IPS-20b (cell line): Measurements from ENCODE around the gene PPP1R9B.

Experiments
- H3K27ac ChIP-seq: one replicate; pipeline ENCODE4 v1.5.1; 2013; ENCODE audit warnings: low read length
- H3K27me3 ChIP-seq: 2 replicates; pipeline ENCODE4 v1.6.1; 2013; ENCODE audit warnings: mild to moderate bottlenecking, low read length, inconsistent platforms; ENCODE audit not compliant: insufficient read depth
- H3K36me3 ChIP-seq: 2 replicates; pipeline ENCODE4 v1.6.1; 2013; ENCODE audit warnings: low read depth, mild to moderate bottlenecking, inconsistent platforms, low read length, moderate library complexity; ENCODE audit not compliant: insufficient read depth
- H3K4me1 ChIP-seq: 2 replicates; pipeline ENCODE4 v1.6.1; 2013; ENCODE audit warnings: mild to moderate bottlenecking, control low read depth, inconsistent platforms, low read length, moderate library complexity; ENCODE audit not compliant: insufficient read depth
- H3K4me3 ChIP-seq: 2 replicates; pipeline ENCODE4 v1.5.1; 2013; ENCODE audit warnings: mild to moderate bottlenecking, low read length, inconsistent platforms
- H3K9ac ChIP-seq: 2 replicates; pipeline ENCODE4 v1.6.1; 2013; ENCODE audit warnings: low read depth, mild to moderate bottlenecking, inconsistent platforms, low read length, moderate library complexity
- H3K9me3 ChIP-seq: 2 replicates; pipeline ENCODE4 v1.6.1; 2013; ENCODE audit warnings: mild to moderate bottlenecking, low read depth, low read length, inconsistent platforms; ENCODE audit not compliant: insufficient read depth

PPP1R9B gene

DNA sequence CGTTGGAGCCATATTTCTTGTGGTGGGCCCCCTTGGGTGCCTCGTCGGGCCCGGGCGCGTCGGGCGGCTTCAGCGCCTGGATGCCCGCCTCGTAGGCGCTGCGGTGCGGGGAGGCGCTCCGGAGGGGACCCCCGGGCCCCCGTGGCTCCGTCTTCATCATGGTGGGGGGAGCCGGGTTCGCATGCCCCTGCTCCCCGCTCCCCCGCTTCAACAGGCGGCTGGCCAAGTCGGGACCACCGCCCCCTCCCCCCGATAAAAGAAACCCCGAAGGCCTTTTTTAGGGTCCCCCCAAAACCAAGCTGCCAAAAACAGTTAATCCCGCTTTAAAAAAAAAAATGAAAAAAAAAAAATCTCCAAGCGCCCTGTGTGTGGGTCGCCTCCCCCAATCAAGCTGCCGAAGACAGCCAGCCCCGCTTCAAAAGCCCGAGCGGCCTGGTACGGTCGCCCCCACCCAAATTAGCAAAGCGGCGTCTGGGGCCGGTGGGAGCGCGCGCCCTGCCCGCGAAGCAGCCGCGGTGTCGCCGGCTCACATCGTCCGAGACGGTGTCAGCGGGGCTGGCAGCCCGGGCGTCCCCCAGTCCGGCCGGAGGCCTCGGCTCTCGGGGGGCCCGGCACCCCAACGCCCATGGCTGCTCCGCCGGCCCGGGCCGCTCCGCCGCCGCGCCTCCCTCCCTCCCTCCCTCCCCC lies at the start of gene PPP1R9B:
PPP1R9B (minus strand) TSS at position 324 of the 687 bp plus-strand sequence; CDS start at position 160, 164 bp downstream.
- peaks cover 16% of the 10 kb centered on the region; the same call in 1 of the 2 replicates for H3K4me1 ChIP-seq
- H3K27ac ChIP-seq, result no peak within 1 kb of the TSS
- no peaks in the 10 kb centered on the region for H3K36me3 ChIP-seq
- H3K27me3 ChIP-seq, result peaks cover 17% of the 10 kb centered on the region
- no peaks in the 10 kb centered on the region for H3K9me3 ChIP-seq
- H3K9ac ChIP-seq, result peak within 1 kb of the TSS; percentile 46; the same call in 1 of the 2 replicates
- peak within 1 kb of the TSS; percentile 68 for H3K4me3 ChIP-seq

DNA sequence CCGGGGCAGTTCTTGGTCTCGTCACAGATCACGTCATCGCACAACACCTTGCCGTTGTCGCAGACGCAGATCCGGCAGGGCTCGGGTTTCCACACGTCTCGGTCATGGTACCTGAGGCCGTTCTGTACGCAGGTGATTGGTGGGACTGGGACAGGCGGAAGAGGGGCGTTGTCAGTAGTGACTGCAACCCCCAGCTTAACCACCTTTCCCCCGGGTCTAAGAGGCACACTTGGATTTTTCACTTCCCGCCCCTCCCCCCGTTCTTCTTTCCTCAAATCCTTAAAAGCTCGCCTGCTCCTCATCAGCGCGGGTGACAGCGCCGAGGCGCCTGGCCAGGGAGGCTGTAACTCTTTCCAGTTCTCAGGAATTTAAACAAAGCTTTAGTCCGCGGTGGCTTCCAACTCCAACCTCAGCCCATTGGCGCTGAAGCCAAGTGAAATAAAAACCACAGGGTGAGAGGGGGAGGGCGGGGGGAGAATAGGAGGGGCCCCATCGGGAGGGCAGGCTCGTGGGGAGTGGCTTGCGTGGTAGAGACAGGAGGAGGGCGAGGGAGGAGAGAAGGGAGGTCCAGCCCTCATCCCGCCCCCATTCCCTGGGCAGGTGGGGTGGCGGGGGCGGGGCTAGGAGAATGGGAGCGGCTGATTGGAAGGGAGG lies 49.5 kb upstream of the PPP1R9B start:
- H3K36me3 ChIP-seq, result peaks cover 30% of the 10 kb centered on the region
- peaks cover 45% of the 10 kb centered on the region for H3K27me3 ChIP-seq
- H3K27ac ChIP-seq, result no peak overlapping the region
- no peaks in the 10 kb centered on the region; the same call in 1 of the 2 replicates for H3K4me1 ChIP-seq
- H3K9me3 ChIP-seq, result no peaks in the 10 kb centered on the region
- peak overlapping the region; percentile 73 for H3K4me3 ChIP-seq
- H3K9ac ChIP-seq, result peak overlapping the region; percentile 32; the same call in 1 of the 2 replicates

GRCh38 chr17:50199211-50199802 lies 48.8 kb upstream of the PPP1R9B start:
- no peak overlapping the region for H3K27ac ChIP-seq
- H3K36me3 ChIP-seq, result peaks cover 32% of the 10 kb centered on the region
- no peaks in the 10 kb centered on the region for H3K9me3 ChIP-seq
- H3K9ac ChIP-seq, result no peak overlapping the region; the same call in 1 of the 2 replicates
- peaks cover 39% of the 10 kb centered on the region for H3K27me3 ChIP-seq
- no peaks in the 10 kb centered on the region; the same call in 1 of the 2 replicates for H3K4me1 ChIP-seq
- peak overlapping the region; percentile 73 for H3K4me3 ChIP-seq

DNA sequence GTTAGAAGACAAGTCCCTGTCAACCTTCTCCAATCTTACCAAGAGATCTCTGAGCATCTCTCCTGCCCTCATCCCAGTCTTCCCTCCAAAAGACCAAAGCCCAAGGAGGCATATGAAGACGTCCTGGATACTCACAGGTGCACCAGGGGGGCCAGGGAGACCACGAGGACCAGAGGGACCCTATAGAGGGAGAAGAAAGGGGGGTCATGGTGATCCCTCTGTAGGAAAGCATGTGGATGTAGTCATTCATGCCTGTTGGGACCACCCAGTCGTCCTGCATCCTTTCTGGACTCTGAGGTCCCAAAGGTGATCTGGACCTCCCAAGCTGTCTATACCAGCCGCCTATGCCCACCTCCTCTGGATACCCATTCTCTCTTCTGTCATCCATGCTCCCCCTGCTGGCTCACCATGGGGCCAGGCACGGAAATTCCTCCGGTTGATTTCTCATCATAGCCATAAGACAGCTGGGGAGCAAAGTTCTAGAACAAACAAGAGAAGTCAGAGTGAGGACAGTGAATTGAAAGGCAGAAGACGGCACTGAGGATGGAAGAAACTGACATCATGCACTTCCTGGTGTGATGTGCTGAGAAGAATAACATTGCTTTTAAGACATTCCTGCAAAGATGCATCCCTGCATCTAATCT lies 47.7 kb upstream of the PPP1R9B start:
- no peaks in the 10 kb centered on the region for H3K9me3 ChIP-seq
- no peak overlapping the region for H3K9ac ChIP-seq
- peaks cover 30% of the 10 kb centered on the region for H3K27me3 ChIP-seq
- H3K36me3 ChIP-seq, result peaks cover 40% of the 10 kb centered on the region
- H3K4me3 ChIP-seq, result no peak overlapping the region
- H3K27ac ChIP-seq, result no peak overlapping the region
- H3K4me1 ChIP-seq, result no peaks in the 10 kb centered on the region; the same call in 1 of the 2 replicates

GRCh38 chr17:50196826-50197225 lies 46.3 kb upstream of the PPP1R9B start:
- Histone ChIP-seq H3K27me3 (peaks cover 18% of the 10 kb centered on the region), H3K4me3 (no peak overlapping the region), H3K9ac (no peak overlapping the region), H3K9me3 (no peaks in the 10 kb centered on the region), H3K36me3 (peaks cover 52% of the 10 kb centered on the region), H3K27ac (no peak overlapping the region), H3K4me1 (no peaks in the 10 kb centered on the region; the same call in 1 of the 2 replicates)

- peaks cover 10% of the 10 kb centered on the region for H3K27me3 ChIP-seq
- no peak overlapping the region for H3K27ac ChIP-seq
- no peaks in the 10 kb centered on the region for H3K9me3 ChIP-seq
- no peak overlapping the region for H3K4me3 ChIP-seq
- H3K4me1 ChIP-seq, result no peaks in the 10 kb centered on the region
- H3K36me3 ChIP-seq, result peaks cover 55% of the 10 kb centered on the region
- H3K9ac ChIP-seq, result no peak overlapping the region
Measured at GRCh38 chr17:50196036-50196435, 45.6 kb upstream of the PPP1R9B start.

DNA sequence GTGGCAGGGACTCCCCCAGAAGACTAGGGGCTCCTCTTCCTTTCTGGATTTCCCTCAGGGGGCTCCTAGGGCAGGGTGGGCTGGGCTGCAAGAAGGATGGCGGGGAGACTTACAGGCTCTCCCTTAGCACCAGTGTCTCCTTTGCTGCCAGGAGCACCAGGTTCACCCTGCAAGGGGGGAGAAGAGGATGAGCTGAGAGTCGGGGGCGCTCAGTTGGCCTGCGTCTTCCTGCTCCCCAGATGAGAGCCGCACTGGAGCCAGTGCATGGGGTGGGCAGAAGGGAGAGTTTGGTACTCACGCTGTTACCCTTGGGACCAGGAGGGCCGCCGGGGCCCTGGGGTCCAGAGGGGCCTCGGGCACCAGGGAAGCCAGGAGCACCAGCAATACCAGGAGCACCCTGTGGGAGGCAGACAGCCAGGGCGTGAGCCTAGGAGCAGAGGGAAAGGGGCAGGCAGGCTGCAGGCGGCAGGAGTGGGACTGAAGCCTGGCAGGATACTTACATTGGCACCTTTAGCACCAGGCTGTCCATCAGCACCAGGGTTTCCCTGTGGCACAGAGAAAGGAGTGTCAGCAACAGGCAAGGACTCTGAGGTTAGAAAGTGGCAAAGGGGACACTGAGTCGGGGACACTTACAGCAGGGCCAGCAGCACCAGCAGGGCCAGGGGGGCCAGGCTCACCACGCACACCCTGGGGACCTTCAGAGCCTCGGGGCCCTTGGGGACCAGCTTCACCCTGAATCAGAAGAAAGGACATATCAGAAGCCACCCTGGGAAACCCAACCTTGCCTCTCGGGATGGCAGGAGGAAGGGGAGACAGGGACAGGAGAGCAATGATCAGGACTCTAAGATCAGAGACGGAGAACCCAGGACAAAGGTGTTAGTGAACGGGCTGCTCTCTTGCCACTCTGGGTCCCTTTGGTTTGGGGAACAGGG lies 44.7 kb upstream of the PPP1R9B start:
- Histone ChIP-seq H3K27me3 (peaks cover 6% of the 10 kb centered on the region; the same call in 1 of the 2 replicates), H3K4me1 (no peaks in the 10 kb centered on the region), H3K9ac (no peak overlapping the region), H3K27ac (no peak overlapping the region), H3K9me3 (no peaks in the 10 kb centered on the region), H3K4me3 (no peak overlapping the region), H3K36me3 (peaks cover 61% of the 10 kb centered on the region)

DNA sequence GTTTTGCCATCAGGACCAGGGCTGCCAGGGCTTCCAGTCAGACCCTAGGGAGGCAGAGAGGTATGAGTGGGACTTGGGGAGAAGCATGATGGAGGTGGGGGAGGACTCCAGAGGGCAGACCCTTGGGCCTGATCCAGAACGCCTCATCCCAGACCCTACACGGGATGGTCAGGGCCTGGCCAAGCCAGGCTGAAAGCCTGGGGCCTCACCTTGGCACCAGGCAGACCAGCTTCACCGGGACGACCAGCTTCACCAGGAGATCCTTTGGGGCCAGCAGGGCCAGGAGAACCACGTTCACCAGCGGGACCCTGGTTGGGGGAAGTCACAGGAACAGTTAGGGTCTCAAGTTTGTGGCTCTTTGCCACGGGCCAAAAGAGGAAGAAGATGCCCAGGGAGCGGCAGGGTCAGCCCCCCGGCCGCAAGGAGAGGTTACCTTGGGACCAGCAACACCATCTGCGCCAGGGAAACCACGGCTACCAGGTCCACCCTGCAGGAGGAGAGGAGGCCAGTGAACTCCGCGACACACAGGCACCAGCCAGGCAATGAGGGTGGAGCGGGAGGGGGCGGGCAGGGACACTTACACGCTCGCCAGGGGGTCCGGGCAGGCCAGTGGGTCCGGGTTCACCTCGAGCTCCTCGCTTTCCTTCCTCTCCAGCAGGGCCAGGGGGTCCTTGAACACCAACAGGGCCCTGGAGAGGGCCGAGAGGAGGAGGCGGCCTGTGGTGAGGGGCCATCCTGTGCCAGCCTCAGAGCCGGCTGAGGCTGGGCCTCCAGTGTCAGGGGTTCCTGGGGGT lies 43.9 kb upstream of the PPP1R9B start:
- H3K36me3 ChIP-seq, result peaks cover 65% of the 10 kb centered on the region
- no peak overlapping the region for H3K4me3 ChIP-seq
- H3K27ac ChIP-seq, result no peak overlapping the region
- peaks cover 6% of the 10 kb centered on the region; the same call in 1 of the 2 replicates for H3K27me3 ChIP-seq
- no peak overlapping the region for H3K9ac ChIP-seq
- no peaks in the 10 kb centered on the region for H3K4me1 ChIP-seq
- no peaks in the 10 kb centered on the region for H3K9me3 ChIP-seq

- H3K4me3 ChIP-seq, result no peak overlapping the region
- no peaks in the 10 kb centered on the region for H3K9me3 ChIP-seq
- H3K9ac ChIP-seq, result no peak overlapping the region
- H3K4me1 ChIP-seq, result no peaks in the 10 kb centered on the region
- H3K27me3 ChIP-seq, result no peaks in the 10 kb centered on the region
- peaks cover 72% of the 10 kb centered on the region for H3K36me3 ChIP-seq
- no peak overlapping the region for H3K27ac ChIP-seq
Measured at GRCh38 chr17:50192618-50193291, 42.3 kb upstream of the PPP1R9B start.

- no peaks in the 10 kb centered on the region for H3K4me1 ChIP-seq
- no peak overlapping the region for H3K9ac ChIP-seq
- H3K4me3 ChIP-seq, result no peak overlapping the region
- H3K9me3 ChIP-seq, result no peaks in the 10 kb centered on the region
- H3K27me3 ChIP-seq, result no peaks in the 10 kb centered on the region
- no peak overlapping the region for H3K27ac ChIP-seq
- H3K36me3 ChIP-seq, result peaks cover 72% of the 10 kb centered on the region
Measured at GRCh38 chr17:50192144-50192617, 41.7 kb upstream of the PPP1R9B start.
